PC-3 (cell line): ENCODE data around the gene MARK2. TPM values are rescaled to one million over a fixed set of nuclear protein-coding genes. Genes with fewer than 3 reads are reported as not detected.

ENCODE experiments used
- ATAC-seq: fragments of 200-7000 bp; cut with Tn5 transposase; 2 replicates; pipeline ENCODE4 v1.9.1; 2020; ENCODE audit warnings: mild to moderate bottlenecking, moderate library complexity
- BruUV-seq: library from RNA; stranded (reverse); fragments of 400-500 nt; replicated peaks from 2 replicates; lab custom pipeline; 2021; lab: Mats Ljungman, UMichigan
- CTCF ChIA-PET: fragments of 300-600 bp; sonication (Branson Sonifier 250); formaldehyde crosslinking; loops from one replicate; lab custom pipeline; 2022; ENCODE audit warnings: antibody characterized with exemption; lab: Charles Lee
- POLR2A ChIA-PET: fragments of 300-600 bp; sonication (Branson Sonifier 250); formaldehyde crosslinking; loops from one replicate; lab custom pipeline; 2022; ENCODE audit warnings: antibody characterized with exemption; ENCODE audit not compliant: unreplicated experiment; lab: Charles Lee
- DNase-seq: peaks from one replicate; pipeline ENCODE4 v3.0.0-alpha.2; 2015
- H2AFZ ChIP-seq: fragments of 300-600 bp; sonication (generic); 2 replicates; pipeline ENCODE4 v1.6.0; 2016; ENCODE audit warnings: antibody characterized with exemption, low read length
- H3F3A ChIP-seq: fragments of 300-600 bp; sonication (generic); one replicate; pipeline ENCODE4 v1.6.0; 2017; ENCODE audit warnings: antibody characterized with exemption, low read length, control low read depth, mild to moderate bottlenecking; ENCODE audit not compliant: unreplicated experiment
- H3K27ac ChIP-seq: fragments of 300-600 bp; sonication (generic); 2 replicates; pipeline ENCODE4 v1.5.1; 2016; ENCODE audit warnings: mild to moderate bottlenecking, low read length
- H3K27me3 ChIP-seq: fragments of 300-600 bp; sonication (generic); 2 replicates; pipeline ENCODE4 v1.6.1; 2016; ENCODE audit warnings: low read length, mixed read lengths
- H3K36me3 ChIP-seq: fragments of 300-600 bp; sonication (generic); 2 replicates; pipeline ENCODE4 v1.6.1; 2016; ENCODE audit warnings: low read depth, mixed run types, low read length, mixed read lengths
- H3K4me1 ChIP-seq: fragments of 300-600 bp; sonication (generic); 2 replicates; pipeline ENCODE4 v1.5.1; 2016; ENCODE audit warnings: low read length; ENCODE audit not compliant: insufficient read depth
- H3K4me2 ChIP-seq: fragments of 300-600 bp; sonication (generic); 2 replicates; pipeline ENCODE4 v1.6.0; 2016; ENCODE audit warnings: low read length
- H3K4me3 ChIP-seq: fragments of 300-600 bp; sonication (generic); 2 replicates; pipeline ENCODE4 v1.5.1; 2016; ENCODE audit warnings: mild to moderate bottlenecking, low read length, mixed read lengths
- H3K79me2 ChIP-seq: fragments of 300-600 bp; sonication (generic); 2 replicates; pipeline ENCODE4 v1.6.1; 2017; ENCODE audit warnings: low read length, mixed read lengths
- H3K9ac ChIP-seq: fragments of 300-600 bp; sonication (generic); 2 replicates; pipeline ENCODE4 v1.6.0; 2016; ENCODE audit warnings: mild to moderate bottlenecking, low read length
- H3K9me2 ChIP-seq: fragments of 300-600 bp; sonication (generic); replicated peaks from 2 replicates; pipeline ENCODE4 v1.6.1; 2016; ENCODE audit warnings: mixed run types, low read length, mixed read lengths
- H3K9me3 ChIP-seq: fragments of 300-600 bp; sonication (generic); 2 replicates; pipeline ENCODE4 v1.6.1; 2016; ENCODE audit warnings: low read length, mixed read lengths
- H4K20me1 ChIP-seq: fragments of 300-600 bp; sonication (generic); 2 replicates; pipeline ENCODE4 v1.6.1; 2016; ENCODE audit warnings: low read length, mixed read lengths
- EZH2 ChIP-seq: fragments of 300-600 bp; sonication (generic); IDR thresholded peaks from one replicate; pipeline ENCODE4 v1.6.1; 2017; ENCODE audit warnings: antibody characterized with exemption, mild to moderate bottlenecking, low read length; ENCODE audit not compliant: unreplicated experiment
- EZH2phosphoT487 ChIP-seq: fragments of 300-600 bp; sonication (generic); IDR thresholded peaks from 2 replicates; pipeline ENCODE4 v1.6.1; 2018; ENCODE audit warnings: mild to moderate bottlenecking, antibody characterized with exemption, low read length, borderline replicate concordance
- intact Hi-C: fragments of 100-400 bp; cut with micrococcal nuclease; formaldehyde crosslinking; loops from 2 replicates; pipeline ENCODE4 v1.9.0; 2023
- total RNA-seq: library from RNA; depleted of rRNA; stranded (reverse); fragments of >200 nt; gene quantifications from 2 replicates; pipeline ENCODE4 v1.2.3, GENCODE V29; 2014
- TF ChIP-seq, protein P1 (sequence below): fragments of 300-600 bp; sonication (generic); conservative IDR thresholded peaks from 2 replicates; pipeline ENCODE4 v1.5.1; 2017; ENCODE audit warnings: antibody characterized with exemption, low read depth, mild to moderate bottlenecking, low read length

MARK2 gene
- total RNA-seq, 1 experiment from 2014 or later: 60.1 TPM

- TF ChIP-seq EZH2phosphoT487 (no peak), EZH2 (no peak)
- TF ChIP-seq, protein P1, sequence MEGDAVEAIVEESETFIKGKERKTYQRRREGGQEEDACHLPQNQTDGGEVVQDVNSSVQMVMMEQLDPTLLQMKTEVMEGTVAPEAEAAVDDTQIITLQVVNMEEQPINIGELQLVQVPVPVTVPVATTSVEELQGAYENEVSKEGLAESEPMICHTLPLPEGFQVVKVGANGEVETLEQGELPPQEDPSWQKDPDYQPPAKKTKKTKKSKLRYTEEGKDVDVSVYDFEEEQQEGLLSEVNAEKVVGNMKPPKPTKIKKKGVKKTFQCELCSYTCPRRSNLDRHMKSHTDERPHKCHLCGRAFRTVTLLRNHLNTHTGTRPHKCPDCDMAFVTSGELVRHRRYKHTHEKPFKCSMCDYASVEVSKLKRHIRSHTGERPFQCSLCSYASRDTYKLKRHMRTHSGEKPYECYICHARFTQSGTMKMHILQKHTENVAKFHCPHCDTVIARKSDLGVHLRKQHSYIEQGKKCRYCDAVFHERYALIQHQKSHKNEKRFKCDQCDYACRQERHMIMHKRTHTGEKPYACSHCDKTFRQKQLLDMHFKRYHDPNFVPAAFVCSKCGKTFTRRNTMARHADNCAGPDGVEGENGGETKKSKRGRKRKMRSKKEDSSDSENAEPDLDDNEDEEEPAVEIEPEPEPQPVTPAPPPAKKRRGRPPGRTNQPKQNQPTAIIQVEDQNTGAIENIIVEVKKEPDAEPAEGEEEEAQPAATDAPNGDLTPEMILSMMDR: no peak
- no peaks in the 10 kb centered on the region; the same call in 1 of the 2 replicates for H3K27me3 ChIP-seq
- DNase-seq (no peak), ATAC-seq (no peak)
- CTCF ChIA-PET: no interaction called here
- no peaks in the 10 kb centered on the region for H4K20me1 ChIP-seq
- POLR2A ChIA-PET: no interaction called here
- no peak overlapping the region for H3K4me2 ChIP-seq
- H3K36me3 ChIP-seq: no peaks in the 10 kb centered on the region
- no peaks in the 10 kb centered on the region for H3K9me3 ChIP-seq
- no peak overlapping the region for H2AFZ ChIP-seq
- H3K9me2 ChIP-seq: 0 out of 2 replicates have a peak, but pooled peaks cover 2% of the 10 kb centered on the region
- intact Hi-C loops: no loop called here
- H3F3A ChIP-seq: no peaks in the 10 kb centered on the region
- BruUV-seq: no TSS peak
- no peak overlapping the region for H3K27ac ChIP-seq
- H3K79me2 ChIP-seq: no peaks in the 10 kb centered on the region
- H3K4me3 ChIP-seq: no peak overlapping the region
- H3K4me1 ChIP-seq: peaks cover 15% of the 10 kb centered on the region
- H3K9ac ChIP-seq: no peak overlapping the region
Observed at GRCh38 chr11:63920126-63920938, 81.4 kb downstream of the MARK2 start.

DNA sequence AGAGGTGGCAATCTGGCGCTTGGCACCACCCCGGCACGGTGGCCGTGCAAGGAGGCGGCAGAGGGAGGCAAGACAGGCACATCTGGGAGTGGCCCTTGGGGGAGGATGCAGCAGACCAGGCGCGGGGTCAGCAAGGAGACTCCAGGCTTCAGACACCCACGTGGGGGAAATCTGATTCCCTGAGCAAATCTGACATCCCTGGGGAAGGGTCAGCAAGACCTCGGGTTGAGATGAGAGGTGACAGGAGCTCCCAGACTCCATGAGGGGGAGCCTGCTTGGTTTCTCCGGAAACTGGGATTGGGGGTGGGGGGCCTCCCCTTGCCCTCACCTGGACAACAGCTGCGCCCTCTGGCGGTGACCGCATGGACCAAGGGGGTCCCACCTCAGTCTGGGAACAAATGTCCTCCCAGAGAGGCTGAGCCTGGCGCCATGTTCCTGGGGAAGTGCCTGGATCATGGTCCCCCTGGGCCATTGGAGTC lies 82.1 kb downstream of the MARK2 start:
- Histone ChIP-seq H3K27me3 (no peaks in the 10 kb centered on the region; the same call in 1 of the 2 replicates), H3K4me2 (no peak overlapping the region), H3K27ac (no peak overlapping the region), H3K9me3 (no peaks in the 10 kb centered on the region), H3K4me1 (peaks cover 15% of the 10 kb centered on the region), H3K9ac (no peak overlapping the region), H3K36me3 (no peaks in the 10 kb centered on the region), H2AFZ (no peak overlapping the region), H3K9me2 (0 out of 2 replicates have a peak, but pooled peaks cover 3% of the 10 kb centered on the region), H3K79me2 (no peaks in the 10 kb centered on the region), H3K4me3 (no peak overlapping the region), H3F3A (no peaks in the 10 kb centered on the region), H4K20me1 (no peaks in the 10 kb centered on the region)
- ChIA-PET POLR2A (no interaction called here), CTCF (no interaction called here)
- TF ChIP-seq EZH2 (no peak), EZH2phosphoT487 (no peak)
- TF ChIP-seq, protein P1: no peak
- ATAC-seq (no peak), DNase-seq (no peak)
- BruUV-seq: no TSS peak
- intact Hi-C loops: no loop called here
